GM08714 (cell line): ENCODE data around the gene SELP.
"Not testable (repeated sequence)": the region's sequence is repeated elsewhere in the genome, so short reads cannot be mapped to it uniquely, and the experiment has no call there.

ENCODE experiments used
- H3K4me3 ChIP-seq: fragments of 200-500 bp; sonication (Bioruptor generic); 2 replicates; pipeline ENCODE4 v1.5.1; 2014; ENCODE audit warnings: mild to moderate bottlenecking, low read length, inconsistent platforms
- ZNF274 ChIP-seq: IDR thresholded peaks from 2 replicates; pipeline ENCODE4 v1.6.1; 2012; ENCODE audit warnings: mild to moderate bottlenecking, low read depth, low read length

The SELP gene

GRCh38 chr1:169630006-169630405 is at the start of gene SELP:
SELP (minus strand) TSS chr1:169630124; CDS start chr1:169630074, 50 bp downstream.
- TF ChIP-seq ZNF274 = no peak
- no peak within 1 kb of the TSS for H3K4me3 ChIP-seq

GRCh38 chr1:169679692-169680091 is 49.8 kb upstream of the SELP start:
- TF ChIP-seq ZNF274 = no peak
- H3K4me3 ChIP-seq = no peak overlapping the region

- no peak for TF ChIP-seq ZNF274
- no peak overlapping the region for H3K4me3 ChIP-seq
Measured at GRCh38 chr1:169676001-169676400, 46.1 kb upstream of the SELP start.

- no peak for TF ChIP-seq ZNF274
- no peak overlapping the region for H3K4me3 ChIP-seq
Measured at GRCh38 chr1:169670836-169671235, 40.9 kb upstream of the SELP start.

GRCh38 chr1:169670244-169670643 is 40.3 kb upstream of the SELP start:
- not testable (repeated sequence) for H3K4me3 ChIP-seq

- H3K4me3 ChIP-seq = not testable (repeated sequence)
Measured at GRCh38 chr1:169667699-169668596, 38.0 kb upstream of the SELP start.

- not testable (repeated sequence) for H3K4me3 ChIP-seq
Measured at GRCh38 chr1:169667227-169667639, 37.3 kb upstream of the SELP start.

GRCh38 chr1:169662680-169663079 is 32.8 kb upstream of the SELP start:
- not testable (repeated sequence) for H3K4me3 ChIP-seq

GRCh38 chr1:169661066-169661465 is 31.1 kb upstream of the SELP start:
- not testable (repeated sequence) for H3K4me3 ChIP-seq

- not testable (repeated sequence) for H3K4me3 ChIP-seq
Measured at GRCh38 chr1:169658777-169659176, 28.9 kb upstream of the SELP start.

GRCh38 chr1:169653873-169654272 is 23.9 kb upstream of the SELP start:
- H3K4me3 ChIP-seq = no peak overlapping the region
- TF ChIP-seq ZNF274 = no peak

GRCh38 chr1:169651035-169651434 is 21.1 kb upstream of the SELP start:
- H3K4me3 ChIP-seq = no peak overlapping the region
- no peak for TF ChIP-seq ZNF274

- no peak for TF ChIP-seq ZNF274
- H3K4me3 ChIP-seq = no peak overlapping the region
Measured at GRCh38 chr1:169650551-169650950, 20.6 kb upstream of the SELP start.

- no peak overlapping the region for H3K4me3 ChIP-seq
- no peak for TF ChIP-seq ZNF274
Measured at GRCh38 chr1:169648709-169649108, 18.8 kb upstream of the SELP start.

GRCh38 chr1:169648187-169648586 is 18.3 kb upstream of the SELP start:
- no peak overlapping the region for H3K4me3 ChIP-seq
- no peak for TF ChIP-seq ZNF274

- TF ChIP-seq ZNF274 = no peak
- no peak overlapping the region for H3K4me3 ChIP-seq
Measured at GRCh38 chr1:169647512-169647911, 17.6 kb upstream of the SELP start.
